GM18505 (cell line): ENCODE results near the gene CPNE8.
"Not testable (repeated sequence)": the region's sequence is repeated elsewhere in the genome, so short reads cannot be mapped to it uniquely, and the experiment has no call there.

Experiments used
- ATAC-seq: cut with Tn5 transposase; IDR thresholded peaks from one replicate; pipeline ENCODE4 v1.9.1; 2021; ENCODE audit not compliant: unreplicated experiment
- POLR2A ChIP-seq: IDR thresholded peaks from 4 replicates; pipeline ENCODE4 v1.6.1; 2011; ENCODE audit warnings: borderline replicate concordance; ENCODE audit not compliant: insufficient read depth, insufficient read length; ENCODE audit errors: extremely low read depth

The CPNE8 gene

GRCh38 chr12:38761636-38762342 lies 143.6 kb downstream of the CPNE8 start:
- ATAC-seq = no peak
- TF ChIP-seq POLR2A = no peak

GRCh38 chr12:38761111-38761510 lies 144.3 kb downstream of the CPNE8 start:
- TF ChIP-seq POLR2A = no peak
- no peak for ATAC-seq

GRCh38 chr12:38759621-38760020 lies 145.8 kb downstream of the CPNE8 start:
- TF ChIP-seq POLR2A = no peak
- ATAC-seq = no peak

GRCh38 chr12:38746744-38747143 lies 158.6 kb downstream of the CPNE8 start:
- ATAC-seq = no peak
- TF ChIP-seq POLR2A = no peak

GRCh38 chr12:38745601-38746000 lies 159.8 kb downstream of the CPNE8 start:
- ATAC-seq = no peak

GRCh38 chr12:38744041-38744440 lies 161.3 kb downstream of the CPNE8 start:
- no peak for TF ChIP-seq POLR2A

More at GRCh38 chr12:38745601-38746000, 159.8 kb downstream of the CPNE8 start:
- TF ChIP-seq POLR2A = no peak

GRCh38 chr12:38742496-38742895 lies 162.9 kb downstream of the CPNE8 start:
- not testable (repeated sequence) for ATAC-seq

More at GRCh38 chr12:38744041-38744440, 161.3 kb downstream of the CPNE8 start:
- no peak for ATAC-seq

- no peak for ATAC-seq
- TF ChIP-seq POLR2A = no peak
Observed at GRCh38 chr12:38736821-38737220, 168.6 kb downstream of the CPNE8 start.

- TF ChIP-seq POLR2A = no peak
- no peak for ATAC-seq
Observed at GRCh38 chr12:38732761-38733160, 172.6 kb downstream of the CPNE8 start.

- TF ChIP-seq POLR2A = no peak
- no peak for ATAC-seq
Observed at GRCh38 chr12:38728894-38729293, 176.5 kb downstream of the CPNE8 start.

GRCh38 chr12:38721611-38722252 lies 183.7 kb downstream of the CPNE8 start:
- ATAC-seq = no peak
- no peak for TF ChIP-seq POLR2A

GRCh38 chr12:38720661-38721060 lies 184.7 kb downstream of the CPNE8 start:
- no peak for TF ChIP-seq POLR2A
- ATAC-seq = no peak

GRCh38 chr12:38713294-38713693 lies 192.1 kb downstream of the CPNE8 start:
- no peak for TF ChIP-seq POLR2A
- ATAC-seq = no peak

GRCh38 chr12:38711054-38711453 lies 194.3 kb downstream of the CPNE8 start:
- TF ChIP-seq POLR2A = no peak
- no peak for ATAC-seq
